ENCODE data around the gene NAV2.

DNA sequence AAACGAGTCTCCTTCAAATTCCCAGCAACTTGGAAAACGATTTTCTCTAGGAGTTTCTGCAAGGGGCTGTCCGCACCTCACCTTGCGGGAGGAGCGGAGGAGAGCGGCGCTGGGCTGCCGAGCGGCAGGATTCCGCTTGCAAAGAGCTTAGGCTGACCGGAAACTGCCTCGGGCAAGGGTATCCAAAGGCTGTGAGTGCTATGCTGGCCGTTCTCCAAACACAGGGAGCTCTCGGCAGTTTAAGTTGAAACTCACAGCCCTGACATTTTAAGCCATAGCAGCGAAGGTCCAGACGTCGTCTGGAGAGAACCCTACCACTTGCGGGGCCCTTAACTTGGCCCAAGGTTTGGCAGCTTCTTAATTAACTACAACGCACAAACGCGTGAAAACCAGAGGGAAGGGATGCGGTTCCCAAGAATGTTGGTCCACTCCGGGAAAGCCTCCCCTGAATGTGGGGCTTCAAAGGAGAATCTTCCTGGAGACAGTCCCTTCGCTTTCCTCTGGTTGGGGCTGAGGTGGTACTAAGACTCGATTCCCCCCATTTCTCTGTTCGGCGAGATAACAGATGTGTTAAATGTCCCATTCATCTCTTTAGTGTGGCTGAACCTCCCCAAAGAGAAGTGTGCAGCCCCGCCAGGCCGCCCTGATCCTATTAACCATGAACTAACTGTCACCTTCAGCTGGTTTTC lies 448.7 kb downstream of the NAV2 start:
- TF ChIP-seq, protein P1, sequence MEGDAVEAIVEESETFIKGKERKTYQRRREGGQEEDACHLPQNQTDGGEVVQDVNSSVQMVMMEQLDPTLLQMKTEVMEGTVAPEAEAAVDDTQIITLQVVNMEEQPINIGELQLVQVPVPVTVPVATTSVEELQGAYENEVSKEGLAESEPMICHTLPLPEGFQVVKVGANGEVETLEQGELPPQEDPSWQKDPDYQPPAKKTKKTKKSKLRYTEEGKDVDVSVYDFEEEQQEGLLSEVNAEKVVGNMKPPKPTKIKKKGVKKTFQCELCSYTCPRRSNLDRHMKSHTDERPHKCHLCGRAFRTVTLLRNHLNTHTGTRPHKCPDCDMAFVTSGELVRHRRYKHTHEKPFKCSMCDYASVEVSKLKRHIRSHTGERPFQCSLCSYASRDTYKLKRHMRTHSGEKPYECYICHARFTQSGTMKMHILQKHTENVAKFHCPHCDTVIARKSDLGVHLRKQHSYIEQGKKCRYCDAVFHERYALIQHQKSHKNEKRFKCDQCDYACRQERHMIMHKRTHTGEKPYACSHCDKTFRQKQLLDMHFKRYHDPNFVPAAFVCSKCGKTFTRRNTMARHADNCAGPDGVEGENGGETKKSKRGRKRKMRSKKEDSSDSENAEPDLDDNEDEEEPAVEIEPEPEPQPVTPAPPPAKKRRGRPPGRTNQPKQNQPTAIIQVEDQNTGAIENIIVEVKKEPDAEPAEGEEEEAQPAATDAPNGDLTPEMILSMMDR (IDR thresholded peaks at IDR 0.05), result no peak
- TF ChIP-seq EP300 (IDR thresholded peaks at IDR 0.05), result no peak
- TF ChIP-seq POLR2AphosphoS5 (IDR thresholded peaks at IDR 0.05), result no peak
- TF ChIP-seq POLR2A (IDR thresholded peaks at IDR 0.05), result no peak
